HepG2 (cell line): ENCODE data around the gene SFTPB. TPM values are rescaled to one million over a fixed set of nuclear protein-coding genes. Genes with fewer than 3 reads are reported as not detected.
A peak's percentile ranks its signal among the peaks of the same experiment; 100 is the strongest.

Experiments used
- AHR ChIP-seq: IDR thresholded peaks from 2 replicates; pipeline ENCODE4 v1.6.1; 2018; ENCODE audit warnings: missing genetic modification reagents, missing compliant biosample characterization
- ATF1 ChIP-seq: IDR thresholded peaks from 2 replicates; pipeline ENCODE4 v1.6.1; 2016; ENCODE audit warnings: mild to moderate bottlenecking, control low read depth
- FIP1L1 ChIP-seq: fragments of 200-400 bp; formaldehyde crosslinking; IDR thresholded peaks from 2 replicates; pipeline ENCODE4 v1.6.1; 2018; ENCODE audit warnings: low read depth, mild to moderate bottlenecking, low read length, moderate library complexity, borderline replicate concordance; ENCODE audit not compliant: insufficient read depth
- FLYWCH1 ChIP-seq: sonication (generic); formaldehyde crosslinking; IDR thresholded peaks from 2 replicates; pipeline ENCODE4 v1.8.1; 2023; ENCODE audit warnings: mild to moderate bottlenecking, missing genetic modification reagents
- FOSL2 ChIP-seq: sonication (generic); formaldehyde crosslinking; IDR thresholded peaks from 2 replicates; pipeline ENCODE4 v1.4.0; 2020; ENCODE audit warnings: missing genetic modification reagents
- GMEB1 ChIP-seq: sonication (generic); formaldehyde crosslinking; IDR thresholded peaks from 2 replicates; pipeline ENCODE4 v1.5.1; 2020; ENCODE audit warnings: missing genetic modification reagents, mild to moderate bottlenecking, borderline replicate concordance
- HCFC1 ChIP-seq: fragments of 150-350 bp; IDR thresholded peaks from 2 replicates; pipeline ENCODE4 v1.6.1; 2014; ENCODE audit warnings: low read depth, low read length
- HDAC1 ChIP-seq: sonication (generic); formaldehyde crosslinking; IDR thresholded peaks from 2 replicates; pipeline ENCODE4 v1.5.1; 2020; ENCODE audit warnings: mild to moderate bottlenecking, missing genetic modification reagents
- MAF1 ChIP-seq: sonication (generic); formaldehyde crosslinking; IDR thresholded peaks from 2 replicates; pipeline ENCODE4 v1.5.0; 2020; ENCODE audit warnings: missing genetic modification reagents, borderline replicate concordance
- MEIS1 ChIP-seq: sonication (generic); formaldehyde crosslinking; IDR thresholded peaks from 2 replicates; pipeline ENCODE4 v1.9.0; 2021; ENCODE audit warnings: mild to moderate bottlenecking, missing genetic modification reagents, moderate library complexity, borderline replicate concordance
- NRL ChIP-seq: sonication (generic); formaldehyde crosslinking; IDR thresholded peaks from 2 replicates; pipeline ENCODE4 v1.5.0; 2020; ENCODE audit warnings: missing genetic modification reagents, mild to moderate bottlenecking, moderate library complexity, borderline replicate concordance
- PHF5A ChIP-seq: IDR thresholded peaks from one replicate; pipeline ENCODE4 v1.6.1; 2018; ENCODE audit warnings: low read depth, missing genetic modification reagents; ENCODE audit not compliant: unreplicated experiment
- PPARG ChIP-seq: conservative IDR thresholded peaks from 2 replicates; pipeline ENCODE4 v1.6.1; 2016; ENCODE audit warnings: missing biosample characterization, missing genetic modification reagents
- TSC22D2 ChIP-seq: sonication (generic); formaldehyde crosslinking; IDR thresholded peaks from 2 replicates; pipeline ENCODE4 v1.5.1; 2020; ENCODE audit warnings: missing genetic modification reagents, mild to moderate bottlenecking, borderline replicate concordance
- ZBTB38 ChIP-seq: sonication (generic); formaldehyde crosslinking; IDR thresholded peaks from 2 replicates; pipeline ENCODE4 v1.5.1; 2020; ENCODE audit warnings: mild to moderate bottlenecking, missing genetic modification reagents
- ZNF20 ChIP-seq: sonication (generic); formaldehyde crosslinking; IDR thresholded peaks from 2 replicates; pipeline ENCODE4 v1.4.0; 2020; ENCODE audit warnings: mild to moderate bottlenecking, moderate library complexity, missing genetic modification reagents
- ZNF282 ChIP-seq: fragments of 450-650 bp; IDR thresholded peaks from 2 replicates; pipeline ENCODE4 v1.6.1; 2018; ENCODE audit not compliant: partially characterized antibody
- ZNF670 ChIP-seq: sonication (generic); formaldehyde crosslinking; IDR thresholded peaks from 2 replicates; pipeline ENCODE4 v1.8.0; 2022; ENCODE audit warnings: mild to moderate bottlenecking, missing genetic modification reagents, borderline replicate concordance
- ZNF777 ChIP-seq: sonication (generic); formaldehyde crosslinking; IDR thresholded peaks from 2 replicates; pipeline ENCODE4 v1.4.0; 2020; ENCODE audit warnings: missing genetic modification reagents
- ZNF816 ChIP-seq: sonication (generic); formaldehyde crosslinking; IDR thresholded peaks from 2 replicates; pipeline ENCODE4 v1.8.0; 2022; ENCODE audit warnings: missing genetic modification reagents, mild to moderate bottlenecking, borderline replicate concordance
- polyA plus RNA-seq, 8 experiments: library from polyadenylated mRNA; depleted of rRNA in 3 of 8; stranded (reverse) in 7 of 8; unstranded in 1 of 8; fragments of >200 nt; fragmentation: Illumina TruSeq in 4 of 8; extraction: Trizol in 4 of 8; gene quantifications; 2 replicates each; pipeline versions ENCODE4 v1.2.1 to v1.2.3, GENCODE V29; 2011 to 2016; ENCODE audit warnings: low read depth in 4 of 8, missing spikeins in 1 of 8, mixed read lengths in 1 of 8; ENCODE audit not compliant: insufficient read depth in 1 of 8
- total RNA-seq, 5 experiments: library from RNA; depleted of rRNA; stranded (reverse); fragments of >200 nt; fragmentation: Illumina TruSeq; extraction: Trizol; gene quantifications; 2 replicates each; pipeline ENCODE4 v1.2.3, GENCODE V29; 2016; ENCODE audit warnings: low read depth in 1 of 5
- TF ChIP-seq, protein P1 (sequence below): sonication (generic); formaldehyde crosslinking; IDR thresholded peaks from 2 replicates; pipeline ENCODE4 v1.8.0; 2022; ENCODE audit warnings: mild to moderate bottlenecking, missing genetic modification reagents, moderate library complexity
- TF ChIP-seq, protein P2 (sequence below): sonication (generic); formaldehyde crosslinking; IDR thresholded peaks from 2 replicates; pipeline ENCODE4 v1.8.1; 2022; ENCODE audit warnings: low read depth, mild to moderate bottlenecking, missing genetic modification reagents
- TF ChIP-seq, protein P3 (sequence below): sonication (generic); formaldehyde crosslinking; IDR thresholded peaks from 2 replicates; pipeline ENCODE4 v1.8.0; 2023; ENCODE audit warnings: mild to moderate bottlenecking, missing genetic modification reagents

The SFTPB gene
- total and polyA plus RNA-seq, 2 of the 13 experiments (the other 11 are each of a cell fraction or from before 2014, with no cell fraction given) = not detected

- TF ChIP-seq ZNF20 (CRISPR knock-in tag) (peak; percentile 93; the same call in 1 of the 2 replicates), ZNF816 (CRISPR knock-in tag) (no peak; the same call in 1 of the 2 replicates), ZNF282 (no peak), HDAC1 (CRISPR knock-in tag) (peak; percentile 81), FIP1L1 (0 out of 2 replicates have a peak, but pooled peaks have one; percentile 41), MAF1 (0 out of 2 replicates have a peak, but pooled peaks have one; percentile 87), ZNF670 (CRISPR knock-in tag) (peak; percentile 90), ZNF777 (CRISPR knock-in tag) (peak; percentile 99), ZBTB38 (CRISPR knock-in tag) (peak; percentile 89), AHR (CRISPR knock-in tag) (peak; percentile 85; the same call in 1 of the 2 replicates), PHF5A (CRISPR knock-in tag) (peak; percentile 13), ATF1 (no peak), GMEB1 (peak; percentile 77; the same call in 1 of the 2 replicates), NRL (peak; percentile 91; the same call in 1 of the 2 replicates), FLYWCH1 (CRISPR knock-in tag) (peak; percentile 75; the same call in 1 of the 2 replicates), HCFC1 (peak; percentile 52), MEIS1 (CRISPR knock-in tag) (0 out of 2 replicates have a peak, but pooled peaks have one; percentile 77), PPARG (CRISPR knock-in tag) (peak; percentile 62; the same call in 1 of the 2 replicates), TSC22D2 (CRISPR knock-in tag) (peak; percentile 89), FOSL2 (CRISPR knock-in tag) (peak; percentile 58)
- TF ChIP-seq, protein P1, sequence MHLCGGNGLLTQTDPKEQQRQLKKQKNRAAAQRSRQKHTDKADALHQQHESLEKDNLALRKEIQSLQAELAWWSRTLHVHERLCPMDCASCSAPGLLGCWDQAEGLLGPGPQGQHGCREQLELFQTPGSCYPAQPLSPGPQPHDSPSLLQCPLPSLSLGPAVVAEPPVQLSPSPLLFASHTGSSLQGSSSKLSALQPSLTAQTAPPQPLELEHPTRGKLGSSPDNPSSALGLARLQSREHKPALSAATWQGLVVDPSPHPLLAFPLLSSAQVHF (CRISPR knock-in tag) = peak; percentile 61; the same call in 1 of the 2 replicates
- TF ChIP-seq, protein P2, sequence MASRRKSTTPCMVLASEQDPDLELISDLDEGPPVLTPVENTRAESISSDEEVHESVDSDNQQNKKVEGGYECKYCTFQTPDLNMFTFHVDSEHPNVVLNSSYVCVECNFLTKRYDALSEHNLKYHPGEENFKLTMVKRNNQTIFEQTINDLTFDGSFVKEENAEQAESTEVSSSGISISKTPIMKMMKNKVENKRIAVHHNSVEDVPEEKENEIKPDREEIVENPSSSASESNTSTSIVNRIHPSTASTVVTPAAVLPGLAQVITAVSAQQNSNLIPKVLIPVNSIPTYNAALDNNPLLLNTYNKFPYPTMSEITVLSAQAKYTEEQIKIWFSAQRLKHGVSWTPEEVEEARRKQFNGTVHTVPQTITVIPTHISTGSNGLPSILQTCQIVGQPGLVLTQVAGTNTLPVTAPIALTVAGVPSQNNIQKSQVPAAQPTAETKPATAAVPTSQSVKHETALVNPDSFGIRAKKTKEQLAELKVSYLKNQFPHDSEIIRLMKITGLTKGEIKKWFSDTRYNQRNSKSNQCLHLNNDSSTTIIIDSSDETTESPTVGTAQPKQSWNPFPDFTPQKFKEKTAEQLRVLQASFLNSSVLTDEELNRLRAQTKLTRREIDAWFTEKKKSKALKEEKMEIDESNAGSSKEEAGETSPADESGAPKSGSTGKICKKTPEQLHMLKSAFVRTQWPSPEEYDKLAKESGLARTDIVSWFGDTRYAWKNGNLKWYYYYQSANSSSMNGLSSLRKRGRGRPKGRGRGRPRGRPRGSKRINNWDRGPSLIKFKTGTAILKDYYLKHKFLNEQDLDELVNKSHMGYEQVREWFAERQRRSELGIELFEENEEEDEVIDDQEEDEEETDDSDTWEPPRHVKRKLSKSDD (CRISPR knock-in tag) = no peak; the same call in 1 of the 2 replicates
- TF ChIP-seq, protein P3, sequence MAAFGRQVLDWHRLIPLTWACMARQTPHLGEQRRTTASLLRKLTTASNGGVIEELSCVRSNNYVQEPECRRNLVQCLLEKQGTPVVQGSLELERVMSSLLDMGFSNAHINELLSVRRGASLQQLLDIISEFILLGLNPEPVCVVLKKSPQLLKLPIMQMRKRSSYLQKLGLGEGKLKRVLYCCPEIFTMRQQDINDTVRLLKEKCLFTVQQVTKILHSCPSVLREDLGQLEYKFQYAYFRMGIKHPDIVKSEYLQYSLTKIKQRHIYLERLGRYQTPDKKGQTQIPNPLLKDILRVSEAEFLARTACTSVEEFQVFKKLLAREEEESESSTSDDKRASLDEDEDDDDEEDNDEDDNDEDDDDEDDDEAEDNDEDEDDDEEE (CRISPR knock-in tag) = peak; percentile 70; the same call in 1 of the 2 replicates
Measured at GRCh38 chr2:85611705-85612587, 56.1 kb downstream of the SFTPB start, which contains the start of gene C2orf68 (continued).
